ENCODE data around the gene HOXA5. TPM values are rescaled to one million over a fixed set of nuclear protein-coding genes. Genes with fewer than 3 reads are reported as not detected.

The HOXA5 gene
- total and polyA plus RNA-seq, 10 of the 15 experiments (the other 5 are each of a cell fraction or from before 2014, with no cell fraction given): 0.05 to 0.13 TPM; not detected in 8

DNA sequence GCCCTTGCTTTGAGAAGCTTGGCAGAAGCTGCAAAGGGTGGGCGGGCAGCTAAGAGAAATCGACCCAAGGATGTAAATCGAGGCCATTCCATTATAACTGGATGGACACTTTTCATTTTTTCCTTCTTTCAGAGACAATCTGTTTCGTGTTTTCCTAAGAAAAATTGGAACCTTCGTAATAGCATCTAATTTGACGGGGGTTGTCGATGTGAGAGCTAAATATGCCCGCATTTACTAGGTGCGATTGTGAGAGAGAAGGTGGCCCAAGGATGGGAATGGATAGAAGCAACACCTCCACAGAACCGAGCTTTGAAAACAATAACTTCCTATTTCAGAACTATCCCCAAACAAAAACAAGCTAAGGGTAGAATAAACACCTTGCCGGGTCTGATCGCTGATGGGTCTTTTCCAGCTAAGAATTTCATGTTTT is 12.1 kb downstream of the HOXA5 start:
- no peaks in the 10 kb centered on the region for H4K20me1 ChIP-seq (ENCODE audit: control insufficient read depth, insufficient read depth)
- ChIA-PET CTCF (interaction anchor here (1.1 kb wide), 1 partner anchor 450 kb away, joined by 3 read pairs; no protein-coding TSS in a partner anchor), POLR2A (no interaction called here), RAD21 (ENCODE audit: unreplicated experiment) (interaction anchor here (0.7 kb wide), 1 partner anchor 19 kb away, joined by 3 read pairs; no protein-coding TSS in a partner anchor), SMC1A (ENCODE audit: uncharacterized antibody, unreplicated experiment) (interaction anchor here (1.1 to 1.2 kb wide), 2 partner anchors 10 to 48 kb away, joined by 3 read pairs; no protein-coding TSS in a partner anchor)
- WGBS (ENCODE audit: insufficient coverage, insufficient replicate concordance, low lambda C conversion rate, missing lambda C conversion rate): 70% methylated on average over 12 of the region's 12 CpGs
- BruUV-seq (replicated peaks): no TSS peak
- FAIRE-seq (no peak), ATAC-seq (no peak), DNase-seq (ENCODE audit: low read depth, low spot score) (no peak)
- H3K4me3 ChIP-seq: no peak overlapping the region
- H3K9ac ChIP-seq (ENCODE audit: control insufficient read depth, insufficient read depth, low read length): no peak overlapping the region
- in situ Hi-C loops (cut with MboI): no loop called here
- intact Hi-C loops (cut with micrococcal nuclease; ENCODE audit: unreplicated experiment): no loop called here
- peaks cover 2 to 4% of the 10 kb centered on the region in 2 experiments; a peak in 2 of 4 replicates for H3K27me3 ChIP-seq (replicated peaks in 1 of 2; ENCODE audit: control insufficient read depth in 2 of 2, insufficient read depth in 2 of 2, low read length in 1 of 2)
- no peaks in the 10 kb centered on the region for H3K36me3 ChIP-seq (ENCODE audit: control insufficient read depth in 2 of 2, insufficient read depth in 2 of 2, low read length in 1 of 2)
- 0 out of 2 replicates have a peak overlapping the region, but pooled peaks have one; percentile 22 for H3K4me2 ChIP-seq (ENCODE audit: control insufficient read depth, insufficient read depth)
- peak overlapping the region; percentile 75 for H2AFZ ChIP-seq (ENCODE audit: control insufficient read depth, low read depth, low read length)
- H3K4me1 ChIP-seq (ENCODE audit: control insufficient read depth, insufficient read depth, low read length): no peaks in the 10 kb centered on the region; the same call in 1 of the 2 replicates
- no peaks in the 10 kb centered on the region; the same call in 2 of the 3 replicates for H3K9me3 ChIP-seq (replicated peaks; ENCODE audit: control insufficient read depth, insufficient read depth, low read length)
- H3K79me2 ChIP-seq (ENCODE audit: control insufficient read depth, insufficient read depth, low read length): no peaks in the 10 kb centered on the region
- H3K27ac ChIP-seq (ENCODE audit: control insufficient read depth, insufficient read depth): no peak overlapping the region
- TF ChIP-seq ZBED1 (IDR thresholded peaks at IDR 0.05; ENCODE audit: borderline replicate concordance) (no peak), RFX5 (IDR thresholded peaks at IDR 0.05; ENCODE audit: low read depth, low read length) (no peak), NR2C2 (IDR thresholded peaks at IDR 0.05; ENCODE audit: borderline replicate concordance, control insufficient read depth, insufficient read length, low read depth) (no peak), YY1 (IDR thresholded peaks at IDR 0.05; ENCODE audit: low read depth, low read length) (no peak), FOXK2 (IDR thresholded peaks at IDR 0.05) (no peak), TCF7 (IDR thresholded peaks at IDR 0.05; ENCODE audit: borderline replicate concordance) (no peak), YBX1 (IDR thresholded peaks at IDR 0.05) (no peak)
- TF ChIP-seq, protein P1, sequence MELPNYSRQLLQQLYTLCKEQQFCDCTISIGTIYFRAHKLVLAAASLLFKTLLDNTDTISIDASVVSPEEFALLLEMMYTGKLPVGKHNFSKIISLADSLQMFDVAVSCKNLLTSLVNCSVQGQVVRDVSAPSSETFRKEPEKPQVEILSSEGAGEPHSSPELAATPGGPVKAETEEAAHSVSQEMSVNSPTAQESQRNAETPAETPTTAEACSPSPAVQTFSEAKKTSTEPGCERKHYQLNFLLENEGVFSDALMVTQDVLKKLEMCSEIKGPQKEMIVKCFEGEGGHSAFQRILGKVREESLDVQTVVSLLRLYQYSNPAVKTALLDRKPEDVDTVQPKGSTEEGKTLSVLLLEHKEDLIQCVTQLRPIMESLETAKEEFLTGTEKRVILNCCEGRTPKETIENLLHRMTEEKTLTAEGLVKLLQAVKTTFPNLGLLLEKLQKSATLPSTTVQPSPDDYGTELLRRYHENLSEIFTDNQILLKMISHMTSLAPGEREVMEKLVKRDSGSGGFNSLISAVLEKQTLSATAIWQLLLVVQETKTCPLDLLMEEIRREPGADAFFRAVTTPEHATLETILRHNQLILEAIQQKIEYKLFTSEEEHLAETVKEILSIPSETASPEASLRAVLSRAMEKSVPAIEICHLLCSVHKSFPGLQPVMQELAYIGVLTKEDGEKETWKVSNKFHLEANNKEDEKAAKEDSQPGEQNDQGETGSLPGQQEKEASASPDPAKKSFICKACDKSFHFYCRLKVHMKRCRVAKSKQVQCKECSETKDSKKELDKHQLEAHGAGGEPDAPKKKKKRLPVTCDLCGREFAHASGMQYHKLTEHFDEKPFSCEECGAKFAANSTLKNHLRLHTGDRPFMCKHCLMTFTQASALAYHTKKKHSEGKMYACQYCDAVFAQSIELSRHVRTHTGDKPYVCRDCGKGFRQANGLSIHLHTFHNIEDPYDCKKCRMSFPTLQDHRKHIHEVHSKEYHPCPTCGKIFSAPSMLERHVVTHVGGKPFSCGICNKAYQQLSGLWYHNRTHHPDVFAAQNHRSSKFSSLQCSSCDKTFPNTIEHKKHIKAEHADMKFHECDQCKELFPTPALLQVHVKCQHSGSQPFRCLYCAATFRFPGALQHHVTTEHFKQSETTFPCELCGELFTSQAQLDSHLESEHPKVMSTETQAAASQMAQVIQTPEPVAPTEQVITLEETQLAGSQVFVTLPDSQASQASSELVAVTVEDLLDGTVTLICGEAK (IDR thresholded peaks at IDR 0.05; ENCODE audit: borderline replicate concordance): no peak
- TF ChIP-seq, protein P2, sequence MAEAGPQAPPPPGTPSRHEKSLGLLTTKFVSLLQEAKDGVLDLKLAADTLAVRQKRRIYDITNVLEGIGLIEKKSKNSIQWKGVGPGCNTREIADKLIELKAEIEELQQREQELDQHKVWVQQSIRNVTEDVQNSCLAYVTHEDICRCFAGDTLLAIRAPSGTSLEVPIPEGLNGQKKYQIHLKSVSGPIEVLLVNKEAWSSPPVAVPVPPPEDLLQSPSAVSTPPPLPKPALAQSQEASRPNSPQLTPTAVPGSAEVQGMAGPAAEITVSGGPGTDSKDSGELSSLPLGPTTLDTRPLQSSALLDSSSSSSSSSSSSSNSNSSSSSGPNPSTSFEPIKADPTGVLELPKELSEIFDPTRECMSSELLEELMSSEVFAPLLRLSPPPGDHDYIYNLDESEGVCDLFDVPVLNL (IDR thresholded peaks at IDR 0.05; ENCODE audit: low read depth, low read length): no peak
- TF ChIP-seq, protein P3, sequence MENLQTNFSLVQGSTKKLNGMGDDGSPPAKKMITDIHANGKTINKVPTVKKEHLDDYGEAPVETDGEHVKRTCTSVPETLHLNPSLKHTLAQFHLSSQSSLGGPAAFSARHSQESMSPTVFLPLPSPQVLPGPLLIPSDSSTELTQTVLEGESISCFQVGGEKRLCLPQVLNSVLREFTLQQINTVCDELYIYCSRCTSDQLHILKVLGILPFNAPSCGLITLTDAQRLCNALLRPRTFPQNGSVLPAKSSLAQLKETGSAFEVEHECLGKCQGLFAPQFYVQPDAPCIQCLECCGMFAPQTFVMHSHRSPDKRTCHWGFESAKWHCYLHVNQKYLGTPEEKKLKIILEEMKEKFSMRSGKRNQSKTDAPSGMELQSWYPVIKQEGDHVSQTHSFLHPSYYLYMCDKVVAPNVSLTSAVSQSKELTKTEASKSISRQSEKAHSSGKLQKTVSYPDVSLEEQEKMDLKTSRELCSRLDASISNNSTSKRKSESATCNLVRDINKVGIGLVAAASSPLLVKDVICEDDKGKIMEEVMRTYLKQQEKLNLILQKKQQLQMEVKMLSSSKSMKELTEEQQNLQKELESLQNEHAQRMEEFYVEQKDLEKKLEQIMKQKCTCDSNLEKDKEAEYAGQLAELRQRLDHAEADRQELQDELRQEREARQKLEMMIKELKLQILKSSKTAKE (IDR thresholded peaks at IDR 0.05; ENCODE audit: low read depth, poor library complexity, severe bottlenecking): no peak
- TF ChIP-seq, protein P4, sequence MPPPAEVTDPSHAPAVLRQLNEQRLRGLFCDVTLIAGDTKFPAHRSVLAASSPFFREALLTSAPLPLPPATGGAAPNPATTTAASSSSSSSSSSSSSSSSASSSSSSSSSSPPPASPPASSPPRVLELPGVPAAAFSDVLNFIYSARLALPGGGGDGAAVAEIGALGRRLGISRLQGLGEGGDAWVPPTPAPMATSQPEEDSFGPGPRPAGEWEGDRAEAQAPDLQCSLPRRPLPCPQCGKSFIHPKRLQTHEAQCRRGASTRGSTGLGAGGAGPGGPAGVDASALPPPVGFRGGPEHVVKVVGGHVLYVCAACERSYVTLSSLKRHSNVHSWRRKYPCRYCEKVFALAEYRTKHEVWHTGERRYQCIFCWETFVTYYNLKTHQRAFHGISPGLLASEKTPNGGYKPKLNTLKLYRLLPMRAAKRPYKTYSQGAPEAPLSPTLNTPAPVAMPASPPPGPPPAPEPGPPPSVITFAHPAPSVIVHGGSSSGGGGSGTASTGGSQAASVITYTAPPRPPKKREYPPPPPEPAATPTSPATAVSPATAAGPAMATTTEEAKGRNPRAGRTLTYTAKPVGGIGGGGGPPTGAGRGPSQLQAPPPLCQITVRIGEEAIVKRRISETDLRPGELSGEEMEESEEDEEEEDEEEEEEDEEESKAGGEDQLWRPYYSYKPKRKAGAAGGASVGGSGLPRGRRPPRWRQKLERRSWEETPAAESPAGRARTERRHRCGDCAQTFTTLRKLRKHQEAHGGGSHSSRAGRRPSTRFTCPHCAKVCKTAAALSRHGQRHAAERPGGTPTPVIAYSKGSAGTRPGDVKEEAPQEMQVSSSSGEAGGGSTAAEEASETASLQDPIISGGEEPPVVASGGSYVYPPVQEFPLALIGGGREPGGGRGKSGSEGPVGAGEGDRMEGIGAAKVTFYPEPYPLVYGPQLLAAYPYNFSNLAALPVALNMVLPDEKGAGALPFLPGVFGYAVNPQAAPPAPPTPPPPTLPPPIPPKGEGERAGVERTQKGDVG (CRISPR knock-in tag; IDR thresholded peaks at IDR 0.05): no peak
